NOMO-1 (cell line): ENCODE results near the gene KRT35.

ENCODE experiments used
- DNase-seq, 2 experiments: peaks; one replicate each; lab custom pipeline; 2025; ENCODE audit not compliant: unreplicated experiment in 2 of 2; lab: John Stamatoyannopoulos, UW

KRT35 gene

DNA sequence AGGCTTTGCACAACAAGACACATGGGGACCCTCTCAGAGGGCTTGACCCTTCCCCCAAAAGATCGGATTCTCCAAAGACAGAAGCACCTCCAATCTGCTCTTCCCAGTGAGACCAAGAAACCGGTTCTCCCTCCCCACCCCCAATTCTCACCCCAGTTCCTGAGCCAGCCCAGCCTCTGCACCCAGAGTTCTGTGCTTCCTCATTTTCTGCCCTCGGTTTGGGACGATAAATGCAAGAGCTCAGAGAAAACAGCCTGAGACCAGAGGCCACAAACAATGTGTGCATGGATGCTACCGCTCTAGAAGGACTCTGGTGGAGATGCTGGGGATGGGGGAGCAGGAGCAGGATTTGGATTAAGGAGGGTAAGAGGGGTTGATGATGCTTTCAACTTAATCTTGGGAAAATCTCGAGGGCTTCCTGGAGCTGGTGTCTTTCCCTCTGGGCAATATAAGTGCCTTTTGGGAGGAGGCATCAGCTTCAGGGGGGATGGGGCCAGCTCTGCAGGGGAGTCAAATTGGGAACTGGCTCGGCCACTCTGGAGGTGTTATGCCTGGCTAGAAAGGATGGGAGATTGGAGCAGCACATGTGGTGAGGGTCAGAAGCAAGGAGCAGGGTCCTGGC lies 31.7 kb upstream of the KRT35 start:
- DNase-seq: peak; percentile 15 to 17

DNA sequence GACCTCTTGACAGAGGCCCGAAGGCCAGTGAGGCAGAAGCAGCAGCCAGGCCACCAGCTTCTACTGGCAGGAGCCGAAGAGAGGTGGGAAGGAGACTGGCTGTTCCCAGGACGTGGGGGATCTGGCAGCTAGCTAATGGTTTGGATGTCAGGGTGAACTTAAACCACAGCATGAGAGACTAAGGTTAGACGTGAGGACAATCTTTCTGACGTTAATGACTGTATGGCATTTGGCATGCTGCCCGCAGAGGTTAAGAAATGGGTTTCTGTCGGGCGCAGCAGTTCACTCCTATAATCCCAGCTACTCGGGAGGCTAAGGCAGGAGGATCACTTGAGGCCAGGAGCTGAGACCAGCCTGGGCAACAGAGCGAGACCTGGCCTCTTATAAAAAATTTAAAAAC lies 30.8 kb upstream of the KRT35 start:
- no peak for DNase-seq

DNA sequence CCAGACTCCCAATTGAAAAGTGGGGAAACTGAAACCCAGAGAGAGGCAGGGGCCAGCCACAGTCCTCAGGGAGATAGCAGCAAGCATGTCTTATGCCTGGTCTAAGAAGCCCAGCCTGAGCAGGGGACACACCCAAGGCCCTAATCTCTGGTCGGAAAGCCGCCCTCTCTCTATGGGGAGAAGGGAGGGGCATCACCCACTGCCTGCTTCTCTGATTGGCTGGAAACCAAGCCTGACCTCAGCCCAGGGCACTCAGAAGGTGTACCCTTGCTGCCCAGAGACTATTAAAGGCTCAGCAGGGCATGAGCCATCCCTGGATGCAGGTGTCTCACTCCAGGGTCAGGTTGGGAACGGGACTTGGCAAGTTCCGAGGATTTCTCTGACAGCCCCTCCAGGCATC lies 30.2 kb upstream of the KRT35 start:
- DNase-seq: no peak

DNA sequence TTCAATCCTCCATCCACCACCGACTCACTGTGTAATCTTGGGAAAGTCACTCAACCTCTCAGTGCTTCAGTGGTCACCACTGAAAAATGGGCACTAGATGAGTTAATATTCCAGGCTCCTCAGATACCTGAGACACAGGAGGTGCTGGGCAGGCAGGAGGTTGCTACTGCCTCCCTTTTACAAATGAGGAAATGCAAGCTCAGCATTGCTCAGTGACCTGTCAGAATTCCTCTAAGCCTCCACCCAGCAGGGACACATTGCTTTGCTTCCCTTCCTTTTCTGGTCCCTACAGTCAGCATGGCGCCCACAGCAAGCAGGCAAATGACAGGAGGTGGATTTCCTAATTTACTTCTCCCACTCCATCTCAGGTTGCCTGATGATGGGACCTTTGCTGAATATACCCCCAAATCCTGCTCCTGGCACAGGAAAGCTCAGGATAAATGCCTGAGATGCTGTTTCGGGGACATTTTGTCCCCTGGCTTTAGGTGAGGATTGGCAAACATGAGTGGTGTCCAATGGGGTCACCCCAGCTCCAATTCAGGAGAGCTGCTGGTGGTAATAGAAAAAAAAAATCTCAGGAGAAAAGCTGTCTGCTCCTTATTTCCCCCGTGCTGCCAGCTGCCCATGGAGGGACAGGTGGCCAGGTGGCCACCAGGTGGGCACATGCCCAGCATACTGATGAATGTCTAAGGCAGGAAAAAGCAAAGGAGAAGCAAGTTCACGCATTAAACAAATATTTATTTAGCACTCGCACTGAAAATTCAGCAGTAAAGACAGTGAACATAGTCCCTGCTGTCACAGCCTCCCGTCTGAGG lies 29.5 kb upstream of the KRT35 start:
- DNase-seq: no peak

DNA sequence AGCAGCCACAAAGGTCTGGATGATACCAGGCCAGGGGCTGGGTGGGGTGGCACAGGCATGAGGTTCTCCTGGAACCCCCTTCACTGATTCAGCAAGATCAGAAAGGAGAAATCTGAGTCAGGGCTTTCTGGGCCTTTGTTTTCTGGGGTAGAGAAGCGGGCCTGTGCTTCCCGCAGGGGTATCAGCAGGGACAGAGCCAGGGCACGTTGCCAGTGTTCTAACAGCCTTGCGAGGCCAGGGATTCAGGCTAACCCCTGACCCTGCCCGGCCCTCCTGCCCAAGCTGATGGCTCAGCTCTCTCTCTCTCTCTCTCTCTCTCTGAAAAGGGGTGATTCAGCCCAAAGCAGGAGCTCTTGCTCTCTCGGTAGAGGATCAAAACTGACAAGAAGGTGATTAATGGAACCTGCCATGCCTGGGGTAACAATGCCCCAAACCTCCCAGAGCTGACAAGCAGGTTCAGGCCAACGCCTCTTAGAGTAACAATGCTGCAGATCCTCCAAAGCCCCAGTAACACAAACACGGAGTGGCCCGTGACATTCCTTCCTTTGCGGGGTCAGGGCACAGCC lies 26.4 kb upstream of the KRT35 start:
- DNase-seq: no peak

DNA sequence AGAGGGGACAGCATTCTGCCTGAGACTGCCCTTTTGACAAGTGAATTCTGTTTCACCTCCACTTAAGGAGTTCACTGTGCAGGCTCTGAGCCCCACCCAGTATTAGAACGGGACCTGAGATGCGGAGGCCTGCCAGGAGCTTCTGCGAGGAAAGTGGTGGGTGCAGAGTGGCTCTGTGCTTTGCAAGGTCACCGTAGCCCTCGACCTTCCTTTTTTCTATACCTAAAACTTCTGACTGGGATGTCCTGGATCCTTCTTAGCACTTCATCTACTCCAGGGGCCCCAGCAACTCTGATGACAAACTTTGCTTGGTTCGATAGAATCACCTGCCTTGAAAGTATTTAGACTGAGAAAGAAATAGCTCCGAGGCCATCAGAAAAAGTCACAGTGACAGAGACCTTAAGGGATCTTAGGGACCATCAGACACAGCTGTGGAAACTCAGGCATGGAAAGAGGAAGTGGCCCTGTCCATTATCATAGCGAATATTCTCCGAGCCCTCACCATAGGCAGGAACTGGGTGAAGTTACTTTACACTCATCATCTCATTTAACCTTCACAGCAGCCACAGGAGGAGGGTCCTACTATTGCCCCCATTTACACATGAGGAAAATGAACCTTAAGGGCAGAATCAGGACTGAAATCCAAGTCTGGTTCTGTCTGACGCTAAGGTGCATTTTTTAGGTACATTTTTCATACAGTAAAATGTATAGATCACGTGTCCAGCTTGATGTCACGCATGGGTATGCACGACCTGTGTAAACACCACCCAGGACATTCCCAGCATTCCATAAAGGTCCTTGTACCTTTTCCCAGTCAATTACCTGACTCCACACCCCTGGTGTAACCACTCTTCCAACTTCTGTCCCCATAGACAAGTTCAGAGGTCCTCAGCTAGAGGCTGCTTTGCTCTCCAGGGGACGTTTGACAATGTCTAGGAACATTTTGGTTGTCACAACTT lies 25.1 kb upstream of the KRT35 start:
- DNase-seq: peak; percentile 48 to 81

DNA sequence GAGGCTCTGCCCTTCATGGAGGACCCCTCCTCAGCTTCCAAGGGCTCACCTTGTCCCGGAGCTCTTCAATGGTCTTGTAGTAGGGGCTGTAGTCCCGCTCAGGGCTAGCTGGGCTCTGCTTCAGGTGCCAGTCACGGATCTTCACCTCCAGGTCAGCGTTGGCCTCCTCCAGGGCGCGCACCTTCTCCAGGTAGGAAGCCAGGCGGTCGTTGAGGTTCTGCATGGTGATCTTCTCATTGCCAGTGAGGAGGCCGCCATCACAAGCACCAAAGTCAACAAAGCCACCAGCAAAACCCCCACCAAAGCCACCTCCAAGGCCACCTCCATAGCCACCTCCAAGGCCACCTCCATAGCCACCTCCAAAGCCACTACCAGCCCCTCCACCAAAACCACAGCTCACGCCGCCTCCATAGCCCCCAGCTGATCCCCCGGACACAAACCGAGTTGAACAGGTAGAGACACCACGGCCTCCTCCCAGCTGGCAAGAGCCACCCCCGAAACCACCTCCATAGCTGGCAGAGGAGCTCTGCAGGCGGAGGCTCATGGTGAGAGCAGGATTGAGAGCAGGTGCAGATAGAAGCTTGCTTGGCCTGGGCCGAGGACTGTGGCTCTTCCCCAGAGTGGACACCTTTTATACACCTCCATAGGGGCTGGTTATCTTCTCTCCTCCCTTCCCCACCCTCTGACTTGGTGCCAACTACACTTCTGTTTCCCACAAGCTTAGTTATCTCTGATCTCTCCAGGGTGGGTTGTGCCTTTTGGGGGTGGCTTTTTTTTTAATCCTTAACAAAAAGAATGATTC lies 24.3 kb upstream of the KRT35 start, which contains the start of gene KRT13:
KRT13 (minus strand) TSS at position 606 of the 802 bp plus-strand sequence; CDS start at position 544, 62 bp downstream.
- DNase-seq: no peak

DNA sequence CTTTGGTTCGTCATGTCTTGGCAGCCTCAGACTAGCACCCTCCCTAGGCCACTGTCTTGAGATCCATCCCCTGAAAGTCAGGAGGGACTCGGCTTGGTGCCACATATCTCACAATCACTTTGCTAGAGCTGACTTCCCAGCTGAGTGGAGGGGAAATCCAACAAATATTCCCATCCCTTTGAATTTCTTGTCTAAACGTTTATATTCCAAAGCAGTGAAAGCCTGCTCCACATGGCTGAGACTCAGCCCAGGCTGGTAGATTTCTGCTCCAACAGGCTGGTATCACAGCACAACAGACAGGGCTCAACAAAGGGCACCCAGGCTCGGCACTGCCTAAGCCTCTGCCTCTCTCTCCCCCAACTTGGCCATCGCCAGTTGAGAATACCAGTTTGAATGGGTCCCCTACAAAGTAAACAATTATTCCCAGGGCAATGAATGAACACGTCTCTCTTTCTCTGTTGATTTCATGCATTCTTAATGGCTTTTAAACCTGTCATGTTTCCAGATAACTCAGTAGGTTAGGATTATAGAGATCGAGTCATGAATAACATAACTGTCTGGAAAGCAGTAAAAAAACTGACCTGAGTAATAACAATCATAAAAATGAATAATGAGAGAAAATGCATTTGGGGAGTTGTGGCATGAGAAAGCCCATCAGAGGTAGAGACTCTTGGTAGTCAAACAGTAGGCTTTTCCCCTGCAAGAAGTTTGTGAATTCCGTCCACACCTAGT lies 23.5 kb upstream of the KRT35 start:
- DNase-seq: no peak

DNA sequence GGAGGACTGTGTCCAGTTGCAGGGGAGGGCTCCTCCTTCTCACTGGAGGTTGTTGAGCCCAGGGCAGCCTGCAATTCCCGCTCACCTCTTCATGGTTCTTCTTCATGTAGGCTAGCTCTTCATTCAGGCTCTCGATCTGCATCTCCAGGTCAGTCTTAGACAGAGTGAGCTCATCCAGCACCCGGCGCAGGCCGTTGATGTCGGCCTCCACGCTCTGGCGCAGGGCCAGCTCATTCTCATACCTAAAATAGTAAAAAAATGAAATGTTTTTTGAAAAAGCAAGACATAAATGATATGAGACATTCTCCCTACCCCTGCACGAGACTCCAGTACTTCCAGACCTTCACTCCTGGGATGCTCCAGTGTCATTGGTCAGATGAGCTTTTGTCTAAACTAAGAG lies 22.3 kb upstream of the KRT35 start:
- no peak for DNase-seq

DNA sequence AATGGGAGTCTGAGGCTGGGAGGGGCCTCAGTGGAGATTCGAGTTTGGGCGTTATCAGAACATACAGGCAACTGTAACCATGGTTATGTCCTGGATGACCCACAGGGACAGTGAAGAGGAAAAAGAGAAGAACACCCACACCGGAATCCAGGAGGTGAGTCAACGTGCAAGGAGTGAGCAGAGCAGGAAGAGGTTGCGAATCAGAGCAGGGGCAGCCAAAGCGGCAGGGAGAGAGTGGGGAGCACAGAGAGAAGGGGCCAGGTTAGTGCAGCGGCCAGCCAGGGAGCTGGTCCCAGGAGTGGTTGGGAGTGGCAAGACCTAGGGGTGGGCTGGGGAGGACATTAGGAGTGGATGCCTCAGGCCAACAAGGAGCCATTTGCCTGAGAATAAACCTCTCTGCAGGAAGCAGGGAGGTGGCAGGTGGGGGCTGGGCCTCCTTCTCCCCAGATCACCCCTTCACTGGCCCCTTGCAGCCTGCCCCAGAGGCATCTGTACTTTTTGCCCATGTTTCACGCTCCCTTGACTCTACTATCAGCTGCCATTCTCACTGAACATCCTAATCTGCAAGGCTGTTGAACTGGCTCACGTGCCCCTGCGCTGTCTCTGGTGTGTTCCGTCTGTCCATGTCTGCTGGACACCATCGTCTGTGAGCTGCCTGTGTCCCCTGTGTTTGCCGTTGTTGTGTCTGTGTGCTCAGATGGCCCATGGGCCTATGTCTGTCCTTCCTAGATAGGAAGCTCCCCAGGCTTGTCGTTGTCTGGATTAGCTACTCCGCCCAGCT lies 19.4 kb upstream of the KRT35 start:
- no peak for DNase-seq

DNA sequence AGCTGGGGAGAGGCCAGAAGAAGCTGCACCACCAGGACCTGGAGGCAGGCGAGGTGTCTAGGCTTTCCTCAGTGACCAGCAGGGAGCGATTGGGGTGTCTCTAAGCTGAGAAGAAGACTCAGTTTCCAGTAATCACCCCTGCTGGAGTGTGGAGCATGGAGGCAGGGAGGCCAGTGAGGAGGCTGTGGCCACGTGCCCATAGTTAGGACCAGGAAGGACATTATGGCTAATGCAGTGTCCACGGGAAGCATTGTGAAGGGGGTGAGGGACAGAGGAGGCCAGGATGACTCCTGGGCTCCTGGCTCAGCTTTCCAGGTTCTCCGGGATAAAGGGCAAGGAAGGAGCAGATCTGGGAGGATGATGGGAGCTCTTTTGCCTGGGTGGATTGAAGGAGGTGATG lies 18.8 kb upstream of the KRT35 start:
- no peak for DNase-seq

DNA sequence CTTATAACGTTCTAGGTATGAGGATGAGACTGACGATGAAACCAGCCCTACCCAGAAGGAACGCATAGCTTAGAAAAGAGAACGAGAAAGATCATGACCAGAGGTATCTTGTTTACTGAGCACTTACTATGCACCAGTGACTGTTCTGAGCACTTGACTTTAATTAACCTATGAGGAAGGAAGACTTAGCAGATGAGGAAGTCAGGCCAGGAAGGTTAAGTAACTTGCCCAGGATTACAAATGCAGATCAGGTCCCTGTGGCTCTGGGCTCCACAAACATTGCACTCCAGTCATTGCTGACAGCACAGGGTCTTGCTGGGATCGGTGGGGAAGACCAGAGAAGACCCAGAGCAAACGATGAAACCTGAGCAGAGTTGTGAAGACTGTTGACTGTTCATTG lies 17.3 kb upstream of the KRT35 start:
- DNase-seq: peak; percentile 75 to 87

DNA sequence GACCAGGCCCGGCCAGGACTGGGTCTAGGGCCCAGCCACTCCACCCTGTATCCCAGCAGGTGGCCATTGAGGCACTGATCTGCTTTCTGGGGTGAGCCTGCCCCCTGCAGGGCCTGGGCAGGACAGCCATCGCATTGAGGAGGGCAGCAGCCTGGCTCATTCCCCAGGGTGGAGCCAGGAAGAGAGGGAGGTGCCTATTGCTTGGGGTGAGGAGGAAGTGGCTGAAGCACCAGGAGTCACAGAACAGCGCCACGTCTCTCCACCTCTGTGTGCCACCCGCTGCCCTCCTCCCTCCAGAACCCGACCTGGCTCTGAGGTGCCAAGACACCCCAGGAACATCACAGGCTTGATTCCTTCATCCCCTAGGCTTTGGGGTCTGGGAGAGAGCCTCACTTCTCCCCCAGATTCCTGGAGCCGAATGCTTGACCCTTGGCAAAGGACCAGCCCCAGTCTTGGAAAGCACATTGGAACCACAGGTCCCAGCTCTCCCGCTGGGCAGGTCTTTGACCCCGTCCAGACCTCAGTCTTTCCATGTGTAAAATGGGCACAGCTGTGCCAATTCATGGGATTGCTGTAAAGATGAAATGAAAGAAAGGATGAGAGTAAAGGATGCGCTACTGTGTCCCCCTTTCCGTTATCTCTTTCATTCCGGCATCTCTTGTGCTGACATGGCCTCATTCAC lies 16.0 kb upstream of the KRT35 start:
- peak; percentile 94 to 99 for DNase-seq

DNA sequence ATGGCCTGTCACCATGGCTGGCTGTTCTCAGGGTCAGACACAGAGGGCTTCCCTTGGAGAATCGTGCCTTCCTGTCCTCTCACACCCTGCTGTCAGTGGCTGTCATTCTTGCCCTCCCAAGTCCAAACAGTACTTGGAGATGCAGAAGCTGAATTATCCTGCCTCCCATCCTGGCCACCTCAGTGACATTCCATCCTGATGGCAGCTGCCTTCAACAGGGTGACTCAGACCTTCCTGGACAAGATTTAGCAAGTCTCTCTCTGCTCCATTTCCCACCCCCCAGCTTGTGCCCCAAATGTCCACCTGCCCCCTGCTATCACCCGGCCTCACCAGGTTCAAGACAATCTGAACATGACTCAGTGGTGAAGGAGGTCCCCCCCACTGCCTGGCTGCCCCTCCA lies 13.6 kb upstream of the KRT35 start:
- no peak for DNase-seq

DNA sequence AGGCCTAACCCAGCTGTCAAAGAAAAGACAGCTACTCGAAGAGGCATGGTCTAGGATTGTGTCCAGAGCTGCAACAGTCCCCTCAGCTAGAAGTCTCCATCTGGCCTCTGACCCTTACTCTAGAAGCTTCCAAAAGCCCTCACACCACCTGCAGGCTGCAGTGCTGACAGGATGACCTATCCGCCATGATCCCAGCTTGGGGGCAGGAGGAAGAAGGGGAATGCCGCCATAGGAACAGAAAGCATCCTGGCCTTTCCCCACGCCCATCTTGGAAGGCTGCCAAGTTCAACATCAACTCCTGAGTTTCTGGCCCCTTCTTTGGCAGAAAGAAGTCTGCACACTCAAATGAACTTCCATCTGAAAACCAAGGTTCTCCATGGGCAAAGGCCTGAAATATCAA lies 11.8 kb upstream of the KRT35 start:
- DNase-seq: peak in 1 of 2 experiments; percentile 8

DNA sequence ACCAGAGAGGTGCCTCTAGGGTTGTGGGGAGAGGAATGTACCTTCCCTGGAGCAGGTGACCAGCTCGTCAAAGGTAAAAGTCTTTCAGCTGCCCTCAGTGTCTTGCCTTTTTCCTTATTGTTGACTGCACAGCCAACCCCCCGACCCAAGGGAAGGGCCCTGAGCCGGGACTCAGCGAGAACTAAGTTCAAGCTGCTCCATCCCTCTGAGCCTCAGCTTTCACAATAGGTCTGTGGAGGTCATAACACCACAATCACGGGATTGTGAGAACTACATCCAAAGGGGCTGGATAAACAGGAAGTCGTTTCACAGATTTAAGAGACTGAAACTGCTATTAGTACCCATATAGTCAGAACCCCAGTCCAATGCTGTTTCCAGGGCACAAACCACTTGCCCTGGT lies 11.4 kb upstream of the KRT35 start:
- peak; percentile 20 to 56 for DNase-seq

DNA sequence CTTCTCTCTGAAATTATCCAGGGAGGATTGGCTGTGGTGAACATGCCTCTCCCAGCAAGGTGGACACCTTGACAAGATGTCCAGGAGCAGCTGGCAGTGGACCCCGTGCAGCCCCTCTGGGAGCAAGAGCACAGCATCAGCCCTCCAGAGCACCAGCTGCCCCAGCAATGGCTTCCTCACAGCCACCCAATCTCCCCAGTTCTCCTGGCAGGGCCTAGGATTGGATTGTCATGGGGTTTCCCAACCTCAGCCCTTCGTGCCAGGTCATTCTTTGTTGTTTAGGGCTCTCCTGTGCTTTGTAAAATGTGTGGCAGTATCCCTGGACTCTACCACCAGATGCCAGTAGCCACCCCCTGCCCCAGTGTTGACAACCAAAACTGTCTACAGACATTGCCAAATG lies 10.5 kb upstream of the KRT35 start:
- no peak for DNase-seq
